Neural progenitor cell (in vitro differentiated cells): ENCODE data around the gene HSPB6.

Source experiments
- CTCF ChIP-seq: fragments of 200-600 bp; sonication (generic); IDR thresholded peaks from 2 replicates; pipeline ENCODE4 v1.5.1; 2017; ENCODE audit warnings: antibody characterized with exemption, mild to moderate bottlenecking
- EZH2phosphoT487 ChIP-seq: fragments of 200-600 bp; sonication (generic); IDR thresholded peaks from 2 replicates; pipeline ENCODE4 v1.6.1; 2017; ENCODE audit warnings: antibody characterized with exemption

- no peak for TF ChIP-seq EZH2phosphoT487
- TF ChIP-seq CTCF, result no peak
Observed at GRCh38 chr19:35764432-35765315, 7.8 kb upstream of the HSPB6 start.
